Measurements from ENCODE around the gene CD82. TPM values are rescaled to one million over a fixed set of nuclear protein-coding genes. Genes with fewer than 3 reads are reported as not detected.
"Not testable (repeated sequence)": the region's sequence is repeated elsewhere in the genome, so short reads cannot be mapped to it uniquely, and the experiment has no call there.

Gene CD82
- total and polyA plus RNA-seq, 7 donors, result 4.2 to 67.4 (median 11.4) TPM

- 55 to 56% methylated on average over 3 of the region's 3 CpGs for WGBS, 2 donors
- intact Hi-C loops (cut with DNase I), result no loop called here
- Histone ChIP-seq H3K27me3 (no peaks in the 10 kb centered on the region), H3K9me3 (no peaks in the 10 kb centered on the region), H3K36me3 (no peaks in the 10 kb centered on the region), H3K4me1 (no peaks in the 10 kb centered on the region), H3K27ac (no peak overlapping the region), H3K4me3 (no peak overlapping the region)
- no peak for DNase-seq
- TF ChIP-seq CTCF (IDR thresholded peaks at IDR 0.05), result no peak
- TF ChIP-seq POLR2A (IDR thresholded peaks at IDR 0.05), result no peak
- no peak for TF ChIP-seq POLR2AphosphoS5 (IDR thresholded peaks at IDR 0.05)
- TF ChIP-seq EP300 (IDR thresholded peaks at IDR 0.05), result no peak
Measured at GRCh38 chr11:44645827-44646226, 80.4 kb downstream of the CD82 start.

DNA sequence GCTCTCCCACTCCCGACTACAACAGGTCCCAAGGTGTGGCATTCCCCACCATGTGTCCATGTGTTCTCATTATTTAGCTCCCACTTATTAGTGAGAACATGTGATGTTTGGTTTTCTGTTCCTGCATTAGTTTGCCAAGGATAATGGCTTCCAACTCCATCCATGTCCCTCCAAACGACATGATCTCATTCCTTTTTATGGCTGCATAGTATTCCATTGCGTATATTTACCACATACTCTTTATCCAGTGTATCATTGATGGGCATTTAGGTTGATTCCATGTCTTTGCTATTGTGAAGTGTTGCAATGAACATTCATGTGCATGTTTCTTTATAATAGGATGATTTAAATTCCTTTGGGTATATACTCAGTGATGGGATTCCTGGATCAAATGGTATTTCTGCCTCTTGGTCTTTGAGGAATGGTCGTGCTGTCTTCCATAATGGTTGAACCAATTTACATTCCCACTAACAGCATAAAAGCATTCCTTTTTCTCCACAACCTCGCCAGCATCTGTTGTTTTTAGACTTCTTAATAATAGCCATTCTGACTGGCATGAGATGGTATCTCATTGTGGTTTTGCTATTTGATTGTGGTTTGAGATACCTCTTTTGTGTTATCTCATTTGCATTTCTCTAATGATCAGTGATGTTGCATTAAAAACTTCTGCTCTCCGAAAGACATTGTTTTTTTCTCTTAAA is 81.9 kb downstream of the CD82 start:
- DNase-seq; H3K27me3 ChIP-seq; H3K9me3 ChIP-seq; H3K27ac ChIP-seq; H3K36me3 ChIP-seq; H3K4me1 ChIP-seq; H3K4me3 ChIP-seq; intact Hi-C loops (cut with DNase I): not testable (repeated sequence)
- WGBS, 2 donors, result 64 to 67% methylated on average over 6 of the region's 6 CpGs

DNA sequence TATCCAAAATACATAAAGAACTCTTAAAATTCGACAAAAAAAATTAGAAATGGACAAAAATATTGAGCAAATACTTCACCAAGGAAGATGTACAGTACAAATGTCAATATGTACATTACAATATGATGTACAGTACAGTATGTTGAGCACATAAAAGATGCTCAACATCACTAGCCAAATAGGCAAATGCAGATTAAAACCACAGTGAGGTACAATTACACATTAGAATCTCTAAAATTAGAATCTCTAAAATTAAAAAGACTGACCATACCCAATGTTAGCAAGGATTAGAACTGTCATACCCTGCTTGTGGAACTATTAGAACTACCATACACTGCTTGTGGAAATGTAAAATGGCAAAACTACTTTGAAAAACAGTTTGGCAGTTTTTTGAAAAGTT is 82.6 kb downstream of the CD82 start:
- 55 to 82% methylated on average over 1 of the region's 1 CpG for WGBS, 2 donors
- no peaks in the 10 kb centered on the region for H3K36me3 ChIP-seq
- no peaks in the 10 kb centered on the region for H3K27me3 ChIP-seq
- no peak for TF ChIP-seq POLR2A (IDR thresholded peaks at IDR 0.05)
- no peak for TF ChIP-seq POLR2AphosphoS5 (IDR thresholded peaks at IDR 0.05)
- no peak for TF ChIP-seq CTCF (IDR thresholded peaks at IDR 0.05)
- no peak for TF ChIP-seq EP300 (IDR thresholded peaks at IDR 0.05)
- H3K27ac ChIP-seq, result no peak overlapping the region
- no peaks in the 10 kb centered on the region for H3K9me3 ChIP-seq
- no peak overlapping the region for H3K4me3 ChIP-seq
- no peaks in the 10 kb centered on the region for H3K4me1 ChIP-seq
- intact Hi-C loops (cut with DNase I), result no loop called here
- DNase-seq, result no peak

- H3K27ac ChIP-seq, result no peak overlapping the region
- WGBS, 2 donors, result 42 to 51% methylated on average over 15 of the region's 15 CpGs
- H3K36me3 ChIP-seq, result no peaks in the 10 kb centered on the region
- intact Hi-C loops (cut with DNase I), result no loop called here
- DNase-seq, result no peak
- no peaks in the 10 kb centered on the region for H3K27me3 ChIP-seq
- H3K9me3 ChIP-seq, result no peaks in the 10 kb centered on the region
- H3K4me3 ChIP-seq, result no peak overlapping the region
- no peak for TF ChIP-seq POLR2AphosphoS5 (IDR thresholded peaks at IDR 0.05)
- H3K4me1 ChIP-seq, result no peaks in the 10 kb centered on the region
Measured at GRCh38 chr11:44651535-44652155, 86.2 kb downstream of the CD82 start.

DNA sequence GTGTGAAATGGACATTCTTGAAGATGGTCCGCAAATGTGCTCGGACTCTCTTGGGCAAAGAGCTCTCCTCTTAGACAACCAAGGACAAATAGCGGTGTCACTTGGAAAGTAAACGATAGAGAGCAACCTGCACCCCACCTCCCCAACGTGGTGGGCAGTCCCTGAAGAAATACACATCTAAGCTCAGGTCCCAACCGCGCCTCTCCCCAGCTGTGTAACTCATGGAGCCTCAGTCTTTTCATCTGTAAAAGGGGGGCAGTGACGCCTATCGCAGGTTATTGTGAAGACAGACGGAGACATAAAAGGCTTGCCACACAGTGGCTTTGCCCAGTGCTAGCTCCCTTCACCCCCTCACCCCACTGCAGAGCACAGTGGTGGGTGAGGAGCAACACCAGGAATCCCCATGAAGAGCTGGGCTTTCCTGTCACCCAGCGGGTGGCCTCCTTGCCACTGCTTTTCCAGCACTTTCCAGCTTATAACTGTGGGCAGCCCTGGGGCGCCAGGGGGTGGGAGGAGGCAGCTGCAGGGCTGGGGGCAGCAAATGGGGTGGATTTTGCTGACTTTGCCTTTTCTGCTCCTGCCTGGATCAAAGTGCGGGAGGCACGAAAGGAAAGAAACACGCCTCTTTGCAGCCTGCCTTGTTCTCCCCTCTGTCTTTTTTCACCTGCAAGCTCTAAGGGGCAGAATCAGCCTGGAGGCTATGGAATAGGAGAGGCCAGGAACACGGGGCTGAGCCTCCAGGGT is 87.6 kb downstream of the CD82 start:
- Histone ChIP-seq H3K27me3 (no peaks in the 10 kb centered on the region), H3K36me3 (no peaks in the 10 kb centered on the region), H3K4me3 (no peak overlapping the region), H3K27ac (no peak overlapping the region), H3K9me3 (no peaks in the 10 kb centered on the region), H3K4me1 (no peaks in the 10 kb centered on the region)
- TF ChIP-seq EP300 (IDR thresholded peaks at IDR 0.05) (no peak), POLR2AphosphoS5 (IDR thresholded peaks at IDR 0.05) (no peak), CTCF (IDR thresholded peaks at IDR 0.05) (no peak), POLR2A (IDR thresholded peaks at IDR 0.05) (no peak)
- WGBS, 2 donors, result 72 to 81% methylated on average over 16 of the region's 16 CpGs
- intact Hi-C loops (cut with DNase I), result no loop called here
- DNase-seq, result peak; percentile 21
